Loucy (cell line): ENCODE data around the gene HHLA2.

Source experiments
- H2AFZ ChIP-seq: fragments of 200-600 bp; sonication (generic); 2 replicates; pipeline ENCODE4 v1.6.0; 2016; ENCODE audit warnings: antibody characterized with exemption, mild to moderate bottlenecking, low read length, moderate library complexity
- H3F3A ChIP-seq: fragments of 200-600 bp; 2 replicates; pipeline ENCODE4 v1.6.0; 2016; ENCODE audit warnings: antibody characterized with exemption, low read depth, mild to moderate bottlenecking
- H3K27me3 ChIP-seq: fragments of 200-600 bp; sonication (generic); 2 replicates; pipeline ENCODE4 v1.6.1; 2014; ENCODE audit warnings: low read length, mild to moderate bottlenecking; ENCODE audit not compliant: insufficient read depth, poor library complexity, severe bottlenecking
- H3K36me3 ChIP-seq: fragments of 200-600 bp; sonication (generic); 2 replicates; pipeline ENCODE4 v1.6.1; 2016; ENCODE audit warnings: low read length; ENCODE audit not compliant: insufficient read depth
- H3K4me1 ChIP-seq: fragments of 200-600 bp; sonication (generic); 2 replicates; pipeline ENCODE4 v1.5.1; 2014; ENCODE audit warnings: low read length, mild to moderate bottlenecking; ENCODE audit not compliant: insufficient read depth, poor library complexity, severe bottlenecking
- H3K4me2 ChIP-seq: fragments of 200-600 bp; sonication (generic); 2 replicates; pipeline ENCODE4 v1.6.0; 2014; ENCODE audit warnings: antibody characterized with exemption, low read length, low read depth, mild to moderate bottlenecking; ENCODE audit not compliant: poor library complexity, severe bottlenecking
- H3K4me3 ChIP-seq: fragments of 200-600 bp; sonication (generic); 2 replicates; pipeline ENCODE4 v1.5.1; 2014; ENCODE audit warnings: low read length, mild to moderate bottlenecking, mixed read lengths; ENCODE audit not compliant: poor library complexity, severe bottlenecking
- H3K79me2 ChIP-seq: fragments of 200-600 bp; sonication (generic); 2 replicates; pipeline ENCODE4 v1.6.1; 2014; ENCODE audit warnings: low read length; ENCODE audit not compliant: insufficient read depth
- H3K9ac ChIP-seq: fragments of 200-600 bp; sonication (generic); 2 replicates; pipeline ENCODE4 v1.6.0; 2014; ENCODE audit warnings: mild to moderate bottlenecking, low read depth, low read length, moderate library complexity; ENCODE audit not compliant: poor library complexity, severe bottlenecking
- H3K9me2 ChIP-seq: fragments of 200-600 bp; sonication (generic); replicated peaks from 2 replicates; pipeline ENCODE4 v1.6.1; 2016; ENCODE audit warnings: low read depth, low read length, mixed read lengths
- H3K9me3 ChIP-seq: fragments of 200-600 bp; sonication (generic); 2 replicates; pipeline ENCODE4 v1.6.1; 2014; ENCODE audit warnings: mild to moderate bottlenecking, antibody characterized with exemption, low read length, low read depth; ENCODE audit not compliant: insufficient read depth
- H4K20me1 ChIP-seq: fragments of 200-600 bp; sonication (generic); 2 replicates; pipeline ENCODE4 v1.6.0; 2014; ENCODE audit warnings: antibody characterized with exemption, low read length, mild to moderate bottlenecking; ENCODE audit not compliant: insufficient read depth, poor library complexity, severe bottlenecking
- CTCF ChIP-seq: fragments of 200-600 bp; sonication (generic); conservative IDR thresholded peaks from 2 replicates; pipeline ENCODE4 v1.5.1; 2014; ENCODE audit warnings: mild to moderate bottlenecking, antibody characterized with exemption, low read length
- EZH2phosphoT487 ChIP-seq: fragments of 200-600 bp; IDR thresholded peaks from 2 replicates; pipeline ENCODE4 v1.6.1; 2018; ENCODE audit warnings: antibody characterized with exemption, mild to moderate bottlenecking, moderate library complexity, borderline replicate concordance

HHLA2 gene

GRCh38 chr3:108357042-108357441 lies 60.7 kb downstream of the HHLA2 start:
- no peaks in the 10 kb centered on the region for H4K20me1 ChIP-seq
- H3K79me2 ChIP-seq, result no peaks in the 10 kb centered on the region
- no peak overlapping the region for H2AFZ ChIP-seq
- H3K36me3 ChIP-seq, result no peaks in the 10 kb centered on the region
- no peaks in the 10 kb centered on the region for H3K4me1 ChIP-seq
- H3K9me2 ChIP-seq, result no peaks in the 10 kb centered on the region
- TF ChIP-seq EZH2phosphoT487, result no peak
- no peak for TF ChIP-seq CTCF
- H3K9me3 ChIP-seq, result no peaks in the 10 kb centered on the region
- H3K27me3 ChIP-seq, result no peaks in the 10 kb centered on the region
- no peaks in the 10 kb centered on the region for H3F3A ChIP-seq
- no peak overlapping the region for H3K9ac ChIP-seq
- no peak overlapping the region for H3K4me2 ChIP-seq
- no peak overlapping the region for H3K4me3 ChIP-seq

GRCh38 chr3:108359011-108359410 lies 62.7 kb downstream of the HHLA2 start:
- H3K9me2 ChIP-seq, result no peaks in the 10 kb centered on the region
- H3K4me2 ChIP-seq, result no peak overlapping the region
- no peaks in the 10 kb centered on the region for H3K4me1 ChIP-seq
- no peaks in the 10 kb centered on the region for H3K9me3 ChIP-seq
- no peaks in the 10 kb centered on the region for H3K79me2 ChIP-seq
- TF ChIP-seq EZH2phosphoT487 (no peak), CTCF (no peak)
- no peak overlapping the region for H2AFZ ChIP-seq
- no peak overlapping the region for H3K9ac ChIP-seq
- H3F3A ChIP-seq, result no peaks in the 10 kb centered on the region
- H3K27me3 ChIP-seq, result no peaks in the 10 kb centered on the region
- no peak overlapping the region for H3K4me3 ChIP-seq
- H3K36me3 ChIP-seq, result no peaks in the 10 kb centered on the region
- no peaks in the 10 kb centered on the region for H4K20me1 ChIP-seq

- Histone ChIP-seq H3K79me2 (no peaks in the 10 kb centered on the region), H3K9me3 (no peaks in the 10 kb centered on the region), H3F3A (no peaks in the 10 kb centered on the region), H3K27me3 (no peaks in the 10 kb centered on the region), H3K4me3 (no peak overlapping the region), H3K9ac (no peak overlapping the region), H3K9me2 (no peaks in the 10 kb centered on the region), H3K36me3 (no peaks in the 10 kb centered on the region), H4K20me1 (no peaks in the 10 kb centered on the region), H2AFZ (no peak overlapping the region), H3K4me1 (no peaks in the 10 kb centered on the region), H3K4me2 (no peak overlapping the region)
- no peak for TF ChIP-seq EZH2phosphoT487
- no peak for TF ChIP-seq CTCF
Observed at GRCh38 chr3:108376026-108376425, 79.7 kb downstream of the HHLA2 start.
